Stimulated activated CD8-positive, alpha-beta memory T cell treated with anti-CD3 and anti-CD28 coated beads, Interleukin-15, amount 100 ng/mL, for 4 hours (primary cell): Measurements from ENCODE around the gene GCDH.
"Not testable (repeated sequence)": the region's sequence is repeated elsewhere in the genome, so short reads cannot be mapped to it uniquely, and the experiment has no call there.

Source experiments
- DNase-seq, 2 donors: peaks; one replicate each; pipeline ENCODE4 v3.0.0-alpha.2; 2020; ENCODE audit warnings: low read depth in 2 of 2

GCDH gene

GRCh38 chr19:12907166-12907565 is 16.2 kb downstream of the GCDH start:
- DNase-seq: no peak

GRCh38 chr19:12912571-12912970 is 21.6 kb downstream of the GCDH start:
- no peak for DNase-seq

- no peak for DNase-seq
These were observed 22.1 kb downstream of the GCDH start for GRCh38 chr19:12913011-12913561.

GRCh38 chr19:12913851-12914690 is 23.1 kb downstream of the GCDH start:
- DNase-seq: peak in 1 of 2 donors; percentile 25

- not testable (repeated sequence) for DNase-seq
These were observed 24.9 kb downstream of the GCDH start for GRCh38 chr19:12915860-12916259.

- DNase-seq: no peak
These were observed 27.3 kb downstream of the GCDH start for GRCh38 chr19:12918253-12918652.

GRCh38 chr19:12921047-12921446 is 30.1 kb downstream of the GCDH start:
- DNase-seq: no peak

GRCh38 chr19:12922959-12923358 is 32.0 kb downstream of the GCDH start:
- DNase-seq: no peak

- no peak for DNase-seq
These were observed 33.8 kb downstream of the GCDH start for GRCh38 chr19:12924621-12925310.

GRCh38 chr19:12930002-12930645 is 39.2 kb downstream of the GCDH start:
- DNase-seq: no peak

GRCh38 chr19:12932392-12933286 is 41.7 kb downstream of the GCDH start:
- no peak for DNase-seq

- peak; percentile 78 to 82 for DNase-seq
These were observed 42.5 kb downstream of the GCDH start, which contains the start of gene FARSA for GRCh38 chr19:12933287-12934072. Gene FARSA (minus strand): TSS chr19:12933711. CDS start chr19:12933696, 15 bp downstream.

- no peak for DNase-seq
These were observed 44.1 kb downstream of the GCDH start for GRCh38 chr19:12935071-12935470.

GRCh38 chr19:12936582-12936981 is 45.6 kb downstream of the GCDH start:
- no peak for DNase-seq

GRCh38 chr19:12937093-12937926 is 46.4 kb downstream of the GCDH start:
- no peak for DNase-seq

GRCh38 chr19:12937927-12938778 is 47.2 kb downstream of the GCDH start, which contains the start of gene CALR:
Gene CALR (plus strand): TSS chr19:12938609. CDS start chr19:12938680, 71 bp downstream.
- peak; percentile 98 to 99 for DNase-seq

GRCh38 chr19:12938779-12939601 is 48.0 kb downstream of the GCDH start:
- DNase-seq: no peak
